NCI-H1694 (cell line): ENCODE results near the gene XAGE3.
"Not testable (repeated sequence)": the region's sequence is repeated elsewhere in the genome, so short reads cannot be mapped to it uniquely, and the experiment has no call there.

Experiments
- DNase-seq: peaks from one replicate; lab custom pipeline; 2025; lab: John Stamatoyannopoulos, UW

Gene XAGE3, protein sequence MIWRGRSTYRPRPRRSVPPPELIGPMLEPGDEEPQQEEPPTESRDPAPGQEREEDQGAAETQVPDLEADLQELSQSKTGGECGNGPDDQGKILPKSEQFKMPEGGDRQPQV

DNA sequence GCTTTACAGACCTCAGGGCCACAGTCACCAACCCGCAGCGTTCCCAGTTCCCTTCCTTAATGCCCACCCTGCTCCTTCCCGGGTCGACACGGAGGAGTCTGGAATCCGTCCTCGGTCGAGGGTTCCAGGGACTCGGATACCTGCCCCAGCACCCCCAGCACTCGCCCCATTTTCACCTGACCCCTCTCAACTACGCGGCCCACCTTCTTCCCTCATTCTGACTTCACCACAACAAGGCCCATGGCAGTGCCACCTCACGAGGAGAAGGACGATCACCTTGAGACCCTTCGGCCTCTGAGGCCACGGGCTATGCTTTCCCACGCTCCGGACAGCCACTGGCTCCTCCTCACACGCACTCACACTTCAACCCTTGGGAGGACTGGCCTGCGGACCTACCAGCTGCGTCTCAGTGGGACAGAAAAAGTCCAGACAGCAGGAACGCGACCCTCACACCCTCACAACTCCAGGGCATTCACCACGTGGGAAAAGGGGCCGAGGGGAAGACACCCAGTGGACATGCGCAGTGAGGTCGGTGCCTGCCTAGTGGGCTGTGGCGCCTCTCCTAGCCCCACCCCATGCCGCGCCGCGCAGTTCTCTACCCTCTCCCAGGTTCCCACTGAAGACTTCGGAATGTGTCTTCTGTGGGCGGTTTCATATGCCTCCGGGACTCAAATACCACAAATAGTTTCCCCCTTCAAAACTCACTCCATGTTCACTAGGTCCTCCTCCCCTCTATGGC lies at the start of gene XAGE3:
Gene XAGE3, minus strand, starts transcription at position 474 of the 739 bp plus-strand sequence. CDS start 950 bp downstream, outside the sequence.
- no peak for DNase-seq

DNA sequence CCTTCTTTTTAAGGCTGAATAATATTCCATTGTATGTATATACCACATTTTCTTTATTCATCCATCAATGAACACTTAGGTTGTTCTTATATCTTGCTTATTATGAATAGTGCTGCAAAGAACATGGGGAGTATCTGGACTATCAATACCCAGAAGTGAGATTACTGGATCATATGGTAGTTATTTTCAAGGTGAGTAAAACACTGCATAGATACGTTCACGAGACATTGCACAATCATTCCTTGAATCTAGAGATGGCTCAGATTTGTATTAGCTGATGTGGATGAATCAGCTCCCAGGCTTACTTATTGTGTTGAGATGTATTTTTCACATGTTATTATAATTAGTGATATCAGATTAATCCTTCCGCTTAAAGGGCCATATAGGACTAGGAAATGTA lies 46.8 kb upstream of the XAGE3 start:
- DNase-seq, result not testable (repeated sequence)

DNA sequence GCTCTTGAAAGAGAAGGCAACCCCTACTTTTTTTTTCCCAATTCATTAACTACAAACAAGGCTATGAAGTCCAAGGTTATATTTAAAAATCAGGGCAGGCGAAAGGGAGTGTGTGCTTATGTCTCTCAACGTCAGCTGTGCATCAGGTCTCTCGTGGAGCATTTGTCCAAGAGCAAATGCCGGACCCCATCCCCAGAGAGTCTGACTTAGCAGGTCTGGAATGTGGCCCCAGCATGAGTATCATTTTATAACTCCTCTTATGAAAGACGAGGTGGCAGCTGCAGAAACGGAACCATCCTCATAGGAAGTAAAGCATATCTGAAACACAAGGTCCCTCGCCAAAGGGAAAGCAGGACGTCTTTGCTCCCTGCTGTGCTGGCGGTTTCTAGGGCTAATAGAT lies 45.8 kb upstream of the XAGE3 start:
- not testable (repeated sequence) for DNase-seq

DNA sequence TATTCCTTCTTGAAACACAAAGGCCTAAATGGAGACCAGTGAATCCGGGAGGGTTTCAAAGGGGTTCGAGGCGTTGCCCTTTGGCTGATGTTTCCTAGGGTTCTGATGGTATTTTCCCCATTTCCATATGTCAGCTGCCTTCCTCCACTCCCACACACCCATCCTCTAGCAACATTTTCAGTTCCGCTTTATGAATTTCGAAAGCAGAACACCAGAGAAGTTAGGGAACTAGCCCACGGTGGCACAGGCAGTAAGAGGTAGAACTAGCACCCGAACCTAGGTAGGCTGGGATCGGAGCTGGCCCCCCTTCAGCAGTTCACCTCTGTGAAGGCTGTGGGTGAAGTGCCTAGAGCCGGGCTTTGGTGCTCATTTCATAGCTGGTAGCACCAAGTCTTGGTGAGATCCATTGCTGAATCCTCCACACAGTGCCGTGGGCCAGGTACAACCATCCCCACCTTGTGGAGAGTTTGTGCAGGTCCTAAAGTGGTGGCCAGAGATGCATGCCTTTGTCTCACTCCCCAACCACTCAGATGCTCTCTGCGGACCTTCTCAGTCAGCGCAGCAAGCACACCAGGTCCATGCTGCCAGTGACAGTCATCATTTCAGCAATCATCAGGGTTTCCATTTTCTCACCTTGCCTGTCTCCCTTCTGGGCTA lies 41.6 kb upstream of the XAGE3 start:
- DNase-seq, result not testable (repeated sequence)

DNA sequence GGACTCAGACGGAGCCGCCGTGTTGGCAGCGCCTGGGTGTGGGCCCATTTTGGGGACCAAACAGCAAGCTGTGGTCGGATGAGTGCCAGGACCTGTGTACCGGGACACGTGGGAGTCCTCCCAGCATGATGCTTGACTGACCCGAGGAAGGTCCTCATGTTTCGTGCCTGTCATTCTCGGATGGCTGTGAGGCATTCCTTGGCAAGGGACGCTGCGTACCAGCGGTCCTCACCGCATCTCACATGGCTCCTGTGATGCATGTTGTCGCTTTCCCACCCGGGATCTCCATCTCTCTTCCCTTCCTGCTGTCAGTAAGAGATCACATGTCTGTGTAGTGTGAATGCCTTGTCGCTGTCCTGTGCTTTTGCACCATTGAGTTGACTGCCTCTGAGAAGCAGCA lies 40.0 kb upstream of the XAGE3 start:
- not testable (repeated sequence) for DNase-seq

DNA sequence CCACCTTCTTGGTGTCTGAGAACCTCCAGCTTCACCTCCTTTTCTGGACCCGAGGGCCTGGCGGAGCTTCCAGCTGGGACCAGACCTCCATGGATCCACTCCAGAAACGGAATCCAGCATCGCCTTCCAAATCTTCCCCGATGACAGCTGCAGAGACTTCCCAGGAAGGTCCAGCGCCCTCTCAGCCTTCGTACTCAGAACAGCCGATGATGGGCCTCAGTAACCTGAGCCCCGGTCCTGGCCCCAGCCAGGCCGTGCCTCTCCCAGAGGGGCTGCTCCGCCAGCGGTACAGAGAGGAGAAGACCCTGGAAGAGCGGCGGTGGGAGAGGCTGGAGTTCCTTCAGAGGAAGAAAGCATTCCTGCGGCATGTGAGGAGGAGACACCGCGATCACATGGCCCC lies 39.3 kb upstream of the XAGE3 start:
- not testable (repeated sequence) for DNase-seq

DNA sequence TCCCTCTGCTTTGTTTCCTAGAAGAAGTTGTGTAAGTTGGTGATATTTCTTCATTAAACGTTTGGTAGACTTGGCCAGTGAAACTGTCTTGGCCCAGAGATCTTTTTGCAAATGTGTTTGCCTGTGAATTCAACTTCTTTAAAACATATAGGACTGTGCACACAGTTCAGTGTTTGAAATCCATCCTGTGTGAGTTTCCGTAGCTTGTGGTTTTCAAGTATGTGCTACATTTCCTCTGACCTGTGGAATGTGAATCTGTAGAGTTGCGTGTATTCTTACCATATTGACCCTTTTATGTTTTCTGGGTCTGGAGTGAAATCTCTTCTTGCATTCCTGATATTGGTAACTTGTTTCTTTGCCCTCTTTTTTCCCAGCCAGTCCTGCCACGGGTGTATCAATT lies 38.2 kb upstream of the XAGE3 start:
- DNase-seq, result not testable (repeated sequence)

DNA sequence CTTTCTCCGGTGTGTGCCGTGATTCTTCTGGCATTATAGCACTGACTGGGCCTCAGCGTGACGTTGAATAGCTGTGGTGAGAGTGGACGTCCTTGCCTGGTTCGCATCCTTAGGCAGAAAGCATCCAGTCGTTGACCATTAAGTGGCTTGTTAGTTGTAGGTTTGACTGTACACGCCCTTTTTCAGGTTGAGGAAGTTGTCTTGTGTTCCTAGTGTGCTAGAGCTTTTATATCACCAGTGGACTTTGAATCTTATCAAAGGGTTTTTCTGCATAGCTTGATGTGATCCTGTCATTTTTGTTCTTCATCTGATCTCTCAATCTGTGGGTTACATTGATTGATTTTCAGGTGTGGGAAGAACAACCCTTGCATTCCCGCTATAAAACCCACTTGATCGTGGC lies 37.6 kb upstream of the XAGE3 start:
- not testable (repeated sequence) for DNase-seq

DNA sequence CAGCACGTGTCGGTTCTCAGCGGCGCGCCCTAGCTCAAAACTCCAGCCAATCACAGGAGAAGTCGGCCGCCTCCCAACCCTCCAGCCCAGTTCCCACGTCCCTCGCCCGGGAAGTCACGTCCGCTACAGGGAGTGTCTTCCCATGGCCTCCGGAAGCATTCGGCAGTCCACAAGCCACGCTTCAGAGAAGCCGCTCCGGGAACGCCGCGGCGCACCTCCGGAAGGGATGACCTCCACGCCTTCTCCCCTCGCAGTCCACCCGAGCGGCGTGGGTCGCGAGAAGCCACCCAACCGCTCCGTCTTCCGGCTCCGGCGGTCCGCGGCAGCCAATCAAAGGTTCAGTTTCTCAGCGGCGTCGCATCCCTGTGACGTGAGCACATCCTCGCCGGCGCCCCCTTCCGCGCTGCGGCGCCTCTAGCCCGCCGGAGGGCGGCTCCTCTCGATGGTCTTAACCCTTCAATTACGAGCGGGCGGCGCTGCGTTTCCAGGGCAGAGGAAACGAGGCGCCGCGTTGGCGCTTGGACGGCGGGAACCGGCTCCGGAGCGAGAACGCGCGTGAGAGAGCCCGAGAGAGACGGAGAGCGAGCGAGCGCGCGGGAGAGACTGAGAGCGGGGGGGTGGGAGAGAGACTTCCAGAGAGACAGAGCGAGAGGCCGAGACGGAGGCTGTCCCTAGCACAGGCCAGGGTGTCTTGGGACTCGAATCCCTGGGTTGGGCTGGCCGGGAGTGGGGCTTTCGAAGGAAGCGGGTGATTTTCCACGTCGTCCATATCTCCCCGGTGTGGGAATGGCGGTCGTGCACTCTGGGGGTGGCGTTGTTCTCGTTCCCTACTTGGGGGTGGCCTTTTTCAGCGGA lies 29.2 kb upstream of the XAGE3 start, which contains the start of gene FAM156B:
Gene FAM156B, plus strand, starts transcription at position 476 of the 855 bp plus-strand sequence. CDS start 9,896 bp downstream, outside the sequence.
- not testable (repeated sequence) for DNase-seq

DNA sequence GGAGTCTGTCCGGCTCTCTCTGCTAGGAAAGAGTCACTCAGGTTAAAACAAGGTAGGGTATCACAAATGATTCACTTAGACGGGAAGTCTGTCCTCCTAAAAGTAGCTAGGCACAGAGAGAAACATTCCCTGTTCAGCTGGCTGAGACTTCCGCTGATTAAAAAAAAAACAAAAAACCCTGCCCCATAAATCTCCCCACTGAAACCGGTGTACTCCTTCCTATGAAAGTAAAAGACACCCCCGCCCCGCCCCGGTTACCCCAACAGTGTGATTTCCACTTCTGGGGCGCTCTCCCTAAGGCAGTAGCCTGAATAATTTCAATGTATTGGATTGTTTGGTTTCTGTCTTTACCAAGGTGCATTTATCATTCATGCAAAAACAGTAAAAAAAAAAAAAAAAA lies 28.6 kb upstream of the XAGE3 start:
- DNase-seq, result not testable (repeated sequence)

DNA sequence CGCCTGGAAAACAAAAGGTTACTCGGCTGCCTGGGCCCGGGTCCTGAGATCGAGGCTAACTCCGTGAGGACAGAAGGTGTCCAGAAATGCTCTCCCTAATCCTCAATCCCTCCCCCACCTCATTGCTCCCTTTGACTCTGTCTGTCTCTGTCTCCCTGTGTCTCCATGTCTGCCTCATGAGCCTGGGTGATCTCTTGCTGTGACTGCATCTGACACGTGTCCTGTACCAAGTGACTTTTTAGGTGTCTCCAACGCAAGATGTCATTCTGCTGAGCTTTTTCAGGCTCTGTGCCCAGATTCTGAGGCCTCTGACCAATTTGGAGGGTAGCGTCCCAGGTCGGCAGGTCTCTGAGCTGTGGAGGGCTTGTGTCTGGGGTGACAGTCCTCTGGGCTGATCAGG lies 20.2 kb upstream of the XAGE3 start:
- DNase-seq, result not testable (repeated sequence)

DNA sequence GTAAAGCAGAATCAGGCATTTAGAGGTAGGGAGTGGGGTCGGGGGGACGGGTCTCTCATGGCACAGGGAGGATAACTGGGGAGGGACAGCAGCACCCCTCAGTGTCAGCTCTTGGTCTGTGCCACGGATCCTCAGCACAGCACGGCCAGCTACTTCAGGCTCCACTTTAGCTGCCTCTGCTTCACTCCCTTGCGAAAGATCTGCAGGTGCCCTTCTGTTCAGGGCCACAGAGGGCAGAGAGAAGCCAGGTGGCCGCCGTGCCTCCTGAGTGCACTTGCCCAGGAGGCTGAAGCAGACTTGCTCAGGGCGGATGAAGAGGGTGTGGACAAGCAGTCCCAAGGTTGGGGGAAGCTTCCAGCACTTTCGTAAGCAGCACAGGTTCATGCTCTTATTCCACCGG lies 19.6 kb upstream of the XAGE3 start:
- not testable (repeated sequence) for DNase-seq

DNA sequence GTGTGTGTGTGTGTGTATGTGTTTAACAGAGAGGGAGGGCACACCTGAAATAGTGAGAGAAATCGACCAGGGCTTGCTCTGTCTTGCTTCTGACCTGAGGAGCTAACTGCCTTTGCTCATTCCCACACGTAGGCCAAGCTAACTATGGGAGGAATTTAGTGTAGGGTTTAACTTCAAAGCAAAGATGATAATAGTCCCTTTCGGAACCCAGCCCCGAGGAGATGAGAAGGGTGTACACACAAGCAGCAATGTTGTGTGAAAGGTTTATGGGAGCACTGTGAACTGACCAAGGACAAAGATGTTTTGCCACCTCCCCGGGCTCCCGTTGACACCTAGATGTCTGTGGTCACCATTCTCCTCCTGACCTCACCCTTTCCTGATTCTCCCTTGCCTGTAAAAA lies 8.5 kb upstream of the XAGE3 start:
- DNase-seq, result not testable (repeated sequence)

DNA sequence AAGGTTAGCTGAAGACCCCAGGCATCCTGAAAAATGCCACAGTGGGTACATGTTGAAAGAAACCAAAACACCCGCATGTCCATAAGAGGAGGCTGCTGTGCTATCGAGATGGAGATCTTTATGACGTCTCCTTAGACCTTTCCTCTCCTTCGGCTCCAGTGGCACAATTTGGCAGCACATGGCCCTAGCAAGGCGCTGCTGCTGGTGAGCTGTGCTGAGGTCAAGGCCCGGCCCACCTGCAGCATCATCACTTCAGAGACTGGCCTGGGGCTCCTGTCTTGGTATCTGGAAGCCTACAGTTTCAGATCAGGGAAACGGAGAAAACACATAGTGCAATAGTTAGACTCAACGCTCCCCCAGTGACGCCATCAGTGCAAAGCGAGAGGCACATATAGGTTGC lies 7.6 kb upstream of the XAGE3 start:
- DNase-seq, result not testable (repeated sequence)

DNA sequence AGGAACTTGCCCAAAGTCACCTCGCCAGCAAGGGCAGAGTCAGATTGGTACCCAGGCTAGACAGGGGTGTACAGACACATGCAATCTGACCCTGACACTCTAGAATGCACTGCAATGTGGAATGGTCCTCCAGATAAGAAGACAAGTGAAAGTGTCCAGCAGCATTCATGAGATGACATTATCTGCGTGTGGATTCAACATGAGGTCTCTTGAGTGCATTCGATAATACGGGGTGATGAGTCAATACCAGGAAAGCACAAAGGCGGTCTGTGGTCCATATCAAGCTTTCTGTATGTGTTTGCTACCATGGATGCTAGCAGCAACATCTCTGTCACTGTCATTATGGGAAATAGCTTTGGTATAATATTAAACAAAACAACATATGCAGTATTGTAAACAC lies 6.8 kb upstream of the XAGE3 start:
- DNase-seq, result no peak

DNA sequence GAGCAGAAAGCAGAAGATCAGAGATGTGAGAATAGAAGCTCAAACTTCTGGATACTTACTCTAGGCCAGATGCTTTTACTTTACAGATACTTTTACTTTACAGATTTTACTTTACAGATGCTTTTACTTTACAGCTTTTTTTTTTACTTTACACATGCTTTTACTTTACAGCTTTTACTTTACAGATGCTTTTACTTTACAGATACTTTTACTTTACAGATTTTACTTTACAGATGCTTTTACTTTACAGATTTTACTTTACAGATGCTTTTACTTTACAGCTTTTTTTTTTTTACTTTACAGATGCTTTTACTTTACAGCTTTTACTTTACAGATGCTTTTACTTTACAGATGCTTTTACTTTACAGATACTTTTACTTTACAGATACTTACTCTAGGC lies 5.9 kb upstream of the XAGE3 start:
- DNase-seq, result not testable (repeated sequence)

DNA sequence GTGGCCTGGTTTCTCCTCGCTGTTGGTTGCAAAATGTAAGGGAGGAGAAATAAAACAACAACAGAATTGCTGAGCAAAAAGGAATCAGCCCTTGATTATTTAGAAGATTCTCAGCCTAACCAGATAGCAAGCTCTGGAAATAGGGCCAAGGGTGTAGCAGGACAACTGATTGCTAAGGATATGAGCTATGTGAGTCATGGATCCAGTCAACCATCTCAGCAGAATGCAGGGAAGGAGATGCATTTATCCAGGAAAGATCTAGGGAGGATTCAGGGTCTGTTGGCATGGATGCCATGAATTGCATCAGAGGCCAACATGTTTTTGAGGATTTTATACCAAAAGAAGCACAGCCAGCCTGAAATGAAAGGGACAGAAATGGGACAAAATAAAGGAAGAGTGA lies 2.2 kb upstream of the XAGE3 start:
- DNase-seq, result no peak

DNA sequence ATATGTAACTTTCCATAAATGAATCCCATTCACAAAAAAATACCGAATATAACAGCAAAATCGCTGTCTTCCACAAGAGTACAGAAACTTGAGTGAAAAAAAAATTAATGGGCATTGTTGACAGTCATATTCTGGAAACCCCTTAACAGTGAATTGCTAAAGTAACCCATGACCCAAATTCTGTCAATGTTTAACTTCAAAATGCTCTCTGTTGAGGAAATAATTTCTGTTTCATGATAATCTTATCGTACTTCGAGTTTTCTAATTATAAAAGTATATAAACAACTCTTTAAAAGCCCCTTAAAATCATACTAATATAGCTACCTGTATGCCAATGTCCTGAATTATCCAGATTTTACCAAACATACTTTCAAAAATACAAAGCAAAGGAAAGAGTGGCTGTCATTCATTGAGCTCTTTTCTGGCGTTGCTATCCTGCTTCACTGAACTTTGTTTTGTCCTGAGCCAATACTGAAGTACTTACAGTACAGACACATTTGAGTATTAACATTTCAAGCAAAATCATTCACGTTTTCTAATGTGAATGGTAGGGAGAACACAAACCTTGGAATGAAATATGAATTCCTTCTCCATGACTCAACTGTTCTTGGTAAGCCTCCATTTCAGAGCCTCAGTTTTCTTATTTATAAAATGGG lies 2.4 kb downstream of the XAGE3 start:
- no peak for DNase-seq

DNA sequence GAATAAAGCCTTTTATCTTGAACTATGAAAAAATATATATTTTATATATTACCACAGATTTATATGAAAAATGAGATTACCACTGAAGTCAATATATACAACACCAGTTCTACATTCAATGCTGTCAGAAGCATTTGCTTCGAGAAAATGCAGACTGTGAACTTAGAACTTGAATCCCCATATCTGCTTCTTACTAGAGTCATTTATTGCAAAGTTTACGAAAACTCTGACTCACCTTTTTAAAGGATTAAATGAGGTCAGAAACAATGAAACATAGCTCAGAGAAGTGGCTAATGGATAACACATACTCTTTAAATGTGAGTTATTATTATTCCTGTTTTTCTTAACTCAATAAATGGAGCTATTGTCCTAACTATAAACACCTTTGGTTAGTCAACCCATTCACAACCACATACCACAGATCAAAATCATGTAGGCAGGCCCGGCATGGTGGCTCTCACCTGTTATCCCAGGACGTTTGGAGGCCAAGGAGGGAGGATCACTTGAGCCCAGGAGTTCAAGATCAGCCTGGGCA lies 10.8 kb downstream of the XAGE3 start:
- not testable (repeated sequence) for DNase-seq

DNA sequence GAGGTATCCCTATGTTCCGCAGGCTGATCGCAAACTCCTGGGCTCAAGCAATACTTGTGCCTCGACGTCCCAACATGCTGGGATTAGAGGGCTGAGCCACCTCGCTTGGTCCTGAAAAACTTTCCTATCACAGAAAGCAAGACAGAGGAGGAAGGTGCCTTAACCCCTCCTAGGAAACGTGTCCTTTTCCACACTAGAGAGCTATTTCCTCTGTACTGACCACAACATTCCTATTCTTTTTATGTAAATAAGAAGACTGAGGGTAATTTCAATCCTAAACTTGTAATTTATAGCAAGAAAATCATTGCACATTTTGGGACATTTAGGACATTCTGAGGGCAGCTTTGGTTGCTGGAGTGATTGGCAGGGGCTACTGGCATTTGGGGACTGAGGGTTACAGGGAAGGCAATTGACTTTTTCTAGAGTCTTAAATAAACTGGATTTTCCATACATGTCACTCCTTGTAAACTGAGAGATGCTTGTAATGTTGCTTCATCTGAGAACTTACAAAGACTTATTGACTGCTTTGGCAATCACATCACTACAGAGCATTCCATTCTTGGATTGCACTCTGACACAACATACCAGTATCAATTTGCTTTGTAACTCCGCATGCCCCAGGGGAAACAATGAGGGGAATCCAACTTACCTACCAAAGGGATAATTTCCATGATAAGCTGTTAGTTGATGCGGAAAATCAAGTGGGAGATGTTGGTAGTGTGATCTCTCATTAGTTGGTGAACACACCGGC lies 15.6 kb downstream of the XAGE3 start:
- no peak for DNase-seq

DNA sequence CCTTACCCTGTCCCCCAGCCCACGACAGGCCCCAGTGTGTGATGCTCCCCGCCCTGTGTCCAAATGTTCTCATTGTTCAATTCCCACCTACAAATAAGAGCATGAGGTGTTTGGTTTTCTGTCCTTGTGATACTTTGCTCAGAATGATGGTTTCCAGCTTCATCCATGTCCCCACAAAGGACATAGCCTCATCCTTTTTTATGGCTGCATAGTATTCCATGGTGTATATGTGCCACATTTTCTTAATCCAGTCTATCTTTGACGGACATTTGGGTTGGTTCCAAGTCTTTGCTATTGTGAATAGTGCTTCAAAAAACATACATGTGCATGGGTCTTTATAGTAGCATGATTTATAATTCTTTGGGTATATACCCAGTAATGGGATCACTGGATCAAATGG lies 24.3 kb downstream of the XAGE3 start:
- not testable (repeated sequence) for DNase-seq
